Gastrocnemius medialis (tissue), 4 donors: ENCODE data around the gene ANGEL1.

Experiments used
- CTCF ChIP-seq, 5 experiments: fragments of 450-650 bp in 3 of 5; fragments of 200-600 bp in 2 of 5; sonication (generic) in 2 of 5; IDR thresholded peaks in 4 of 5; conservative IDR thresholded peaks in 1 of 5; 1 replicate in 4 of 5; 2 replicates in 1 of 5; pipeline ENCODE4 v1.5.1; 2016 to 2019; ENCODE audit warnings: antibody characterized with exemption in 5 of 5, mild to moderate bottlenecking in 3 of 5, moderate library complexity in 3 of 5
- POLR2A ChIP-seq, 2 donors: fragments of 450-650 bp; IDR thresholded peaks; one replicate each; pipeline ENCODE4 v1.6.1; 2017; ENCODE audit warnings: antibody characterized with exemption in 2 of 2, mild to moderate bottlenecking in 2 of 2, moderate library complexity in 2 of 2

- TF ChIP-seq CTCF (IDR thresholded peaks at IDR 0.05 in 4 of 5, conservative IDR thresholded peaks at IDR 0.05 in 1 of 5) (no peak), POLR2A (IDR thresholded peaks at IDR 0.05) (no peak)
Observed at GRCh38 chr14:76846331-76847047, 33.8 kb upstream of the ANGEL1 start.
